Panc1 (cell line): ENCODE results near the gene CNOT6L. TPM values are rescaled to one million over a fixed set of nuclear protein-coding genes. Genes with fewer than 3 reads are reported as not detected.

ENCODE experiments used
- ATAC-seq: fragments of 200-7000 bp; cut with Tn5 transposase; 2 replicates; pipeline ENCODE4 v1.9.1; 2020; ENCODE audit warnings: mild to moderate bottlenecking, moderate library complexity
- BruUV-seq: library from RNA; stranded (reverse); fragments of 400-500 nt; replicated peaks from 2 replicates; lab custom pipeline; 2021; lab: Mats Ljungman, UMichigan
- CTCF ChIA-PET: fragments of 300-600 bp; sonication (Branson Sonifier 250); formaldehyde crosslinking; loops from one replicate; lab custom pipeline; 2022; ENCODE audit warnings: antibody characterized with exemption; lab: Charles Lee
- POLR2A ChIA-PET: fragments of 300-600 bp; sonication (Branson Sonifier 250); formaldehyde crosslinking; loops from one replicate; lab custom pipeline; 2022; ENCODE audit warnings: antibody characterized with exemption; lab: Charles Lee
- DNase-seq: peaks from one replicate; pipeline ENCODE4 v3.0.0-alpha.2; 2010; ENCODE audit warnings: low read depth, low spot score
- H3K27ac ChIP-seq: 2 replicates; pipeline ENCODE4 v1.5.1; 2011; ENCODE audit warnings: mild to moderate bottlenecking, low read length, inconsistent platforms
- H3K27me3 ChIP-seq: fragments of 200-500 bp; sonication (Bioruptor generic); 2 replicates; pipeline ENCODE4 v1.6.0; 2014; ENCODE audit warnings: low read length, inconsistent platforms; ENCODE audit not compliant: control insufficient read depth, insufficient read depth
- H3K36me3 ChIP-seq: fragments of 200-500 bp; sonication (Bioruptor generic); 2 replicates; pipeline ENCODE4 v1.5.1; 2014; ENCODE audit warnings: inconsistent platforms, mild to moderate bottlenecking, low read length, moderate library complexity; ENCODE audit not compliant: control insufficient read depth, insufficient read depth
- H3K4me1 ChIP-seq: 2 replicates; pipeline ENCODE4 v1.5.1; 2011; ENCODE audit warnings: inconsistent platforms, mild to moderate bottlenecking, low read length, moderate library complexity; ENCODE audit not compliant: control insufficient read depth, insufficient read depth
- H3K4me3 ChIP-seq, 2 experiments: 2 replicates each; pipeline ENCODE4 v1.5.1; 2011 to 2012; ENCODE audit warnings: low read depth in 2 of 2, low read length in 2 of 2, mild to moderate bottlenecking in 2 of 2, inconsistent platforms in 1 of 2, moderate library complexity in 1 of 2
- H3K9me3 ChIP-seq: fragments of 200-500 bp; sonication (Bioruptor generic); 2 replicates; pipeline ENCODE4 v1.5.1; 2014; ENCODE audit warnings: low read depth, mild to moderate bottlenecking, inconsistent platforms, low read length, moderate library complexity; ENCODE audit not compliant: control insufficient read depth, insufficient read depth
- CTCF ChIP-seq: fragments of 450-650 bp; IDR thresholded peaks from 2 replicates; pipeline ENCODE4 v1.5.1; 2017; ENCODE audit warnings: mild to moderate bottlenecking
- POLR2AphosphoS5 ChIP-seq: IDR thresholded peaks from 2 replicates; pipeline ENCODE4 v1.6.1; 2012; ENCODE audit warnings: mild to moderate bottlenecking, low read depth, low read length, moderate library complexity
- REST ChIP-seq, 2 experiments: IDR thresholded peaks; 2 replicates each; pipeline ENCODE4 v1.6.1; 2011 to 2012; ENCODE audit warnings: low read depth in 2 of 2, control low read depth in 1 of 2, low read length in 1 of 2, mild to moderate bottlenecking in 1 of 2, moderate library complexity in 1 of 2; ENCODE audit not compliant: insufficient read depth in 1 of 2
- SIN3A ChIP-seq: IDR thresholded peaks from 2 replicates; pipeline ENCODE4 v1.6.1; 2012; ENCODE audit warnings: low read depth, mild to moderate bottlenecking, low read length, moderate library complexity, borderline replicate concordance; ENCODE audit not compliant: insufficient read depth
- TCF7L2 ChIP-seq: IDR thresholded peaks from 2 replicates; pipeline ENCODE4 v1.6.1; 2011; ENCODE audit warnings: mild to moderate bottlenecking, low read depth, low read length, inconsistent platforms
- in situ Hi-C: cut with HindIII; loops from 2 replicates; pipeline ENCODE4 v1.10.0; 2016; ENCODE audit warnings: low sequenced_read_pairs, low pct_unique_long_range_greater_than_20kb
- intact Hi-C: fragments of 100-400 bp; cut with micrococcal nuclease; formaldehyde crosslinking; loops from one replicate; pipeline ENCODE4 v1.10.0; 2022; ENCODE audit not compliant: unreplicated experiment
- total RNA-seq: library from RNA; stranded (reverse); gene quantifications from one replicate; pipeline ENCODE4 v1.2.1, GENCODE V29; 2021; ENCODE audit not compliant: unreplicated experiment

Gene CNOT6L
- total RNA-seq, 1 experiment from 2014 or later: 18.3 TPM

- ChIA-PET CTCF (no interaction called here), POLR2A (interaction anchor here (0.7 kb wide), 1 partner anchor 622 kb away, joined by 3 read pairs; no protein-coding TSS in a partner anchor)
- intact Hi-C loops: no loop called here
- H3K36me3 ChIP-seq: no peaks in the 10 kb centered on the region; the same call in 1 of the 2 replicates
- H3K4me1 ChIP-seq: no peaks in the 10 kb centered on the region
- in situ Hi-C loops: no loop called here
- H3K27me3 ChIP-seq: no peaks in the 10 kb centered on the region
- H3K9me3 ChIP-seq: peaks cover 9% of the 10 kb centered on the region
- DNase-seq (no peak), ATAC-seq (no peak)
- TF ChIP-seq POLR2AphosphoS5 (no peak), CTCF (no peak), TCF7L2 (no peak), REST (IDR thresholded peaks at IDR 0.05; ENCODE audit: insufficient read depth in 1 of 2, low read depth in 2 of 2, low read length in 1 of 2) (no peak), SIN3A (no peak)
- BruUV-seq: no TSS peak
- H3K4me3 ChIP-seq: no peak overlapping the region
- no peak overlapping the region for H3K27ac ChIP-seq
Observed at GRCh38 chr4:77765720-77766119, 53.4 kb downstream of the CNOT6L start.

- intact Hi-C loops: no loop called here
- POLR2A ChIA-PET: no interaction called here
- no peak for TF ChIP-seq CTCF
- TF ChIP-seq SIN3A: no peak
- no peak for TF ChIP-seq REST (IDR thresholded peaks at IDR 0.05; ENCODE audit: insufficient read depth in 1 of 2, low read depth in 2 of 2, low read length in 1 of 2)
- no peak for TF ChIP-seq POLR2AphosphoS5
- no peak for TF ChIP-seq TCF7L2
Observed at GRCh38 chr4:77762531-77762930, 56.6 kb downstream of the CNOT6L start.

More at GRCh38 chr4:77762531-77762930, 56.6 kb downstream of the CNOT6L start:
- CTCF ChIA-PET: no interaction called here
- no peak for ATAC-seq
- H3K4me1 ChIP-seq: no peaks in the 10 kb centered on the region
- DNase-seq: no peak
- peaks cover 9% of the 10 kb centered on the region for H3K9me3 ChIP-seq
- no peak overlapping the region for H3K4me3 ChIP-seq
- in situ Hi-C loops: no loop called here
- BruUV-seq: no TSS peak
- no peaks in the 10 kb centered on the region for H3K27me3 ChIP-seq
- no peaks in the 10 kb centered on the region; the same call in 1 of the 2 replicates for H3K36me3 ChIP-seq
- no peak overlapping the region for H3K27ac ChIP-seq
